Measurements from ENCODE around the gene SPNS2. TPM values are rescaled to one million over a fixed set of nuclear protein-coding genes. Genes with fewer than 3 reads are reported as not detected.

SPNS2 gene
- total and polyA plus RNA-seq, 2 of the 8 experiments (the other 6 are each of a cell fraction or from before 2014, with no cell fraction given), result 1.2 to 1.5 TPM

- TF ChIP-seq HDAC2 (IDR thresholded peaks at IDR 0.05; ENCODE audit: borderline replicate concordance in 1 of 2, low read depth in 2 of 2, low read length in 2 of 2) (no peak), POLR2A (IDR thresholded peaks at IDR 0.05; ENCODE audit: control extremely low read depth in 1 of 2, low read depth in 2 of 2, low read length in 2 of 2) (no peak), SP2 (IDR thresholded peaks at IDR 0.05; ENCODE audit: low read length) (no peak), FOSL1 (IDR thresholded peaks at IDR 0.05; ENCODE audit: insufficient read depth, low read depth, low read length) (no peak), EGR1 (IDR thresholded peaks at IDR 0.05; ENCODE audit: borderline replicate concordance, low read depth, low read length) (no peak), BRCA1 (IDR thresholded peaks at IDR 0.05; ENCODE audit: low read depth, low read length) (no peak), NANOG (IDR thresholded peaks at IDR 0.05; ENCODE audit: insufficient read depth, low read depth, low read length, poor library complexity, severe bottlenecking) (no peak), ZNF274 (IDR thresholded peaks at IDR 0.05; ENCODE audit: borderline replicate concordance, extremely low read depth, low read length) (no peak)
Measured at GRCh38 chr17:4520894-4521600, 22.4 kb downstream of the SPNS2 start (continued).
